GM12891 (cell line): ENCODE results near the gene OVOL2.

Experiments
- POLR2A ChIP-seq: IDR thresholded peaks from 2 replicates; pipeline ENCODE4 v1.6.1; 2011; ENCODE audit warnings: low read depth, low read length, control low read depth
- TAF1 ChIP-seq: IDR thresholded peaks from 2 replicates; pipeline ENCODE4 v1.6.1; 2011; ENCODE audit warnings: low read depth, low read length, control low read depth

DNA sequence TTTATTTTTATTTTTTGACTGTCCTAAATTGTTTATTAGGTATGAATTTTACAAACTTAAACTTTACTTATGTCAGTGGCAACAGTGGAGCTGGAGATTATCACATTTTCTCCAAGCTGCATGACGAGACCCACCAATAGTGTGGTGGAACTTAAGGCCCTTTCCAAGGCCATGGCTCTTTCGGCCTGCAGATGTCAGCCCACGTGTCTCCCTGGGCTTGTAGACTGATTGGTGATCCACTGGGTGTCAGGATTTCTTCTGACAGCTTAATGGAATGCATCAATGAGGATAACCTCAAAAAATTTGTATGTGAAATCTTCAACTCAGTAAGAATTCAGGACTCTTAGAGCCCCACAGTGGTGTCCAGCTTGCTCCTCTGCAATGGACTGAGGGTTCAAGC lies 32.3 kb upstream of the OVOL2 start:
- TF ChIP-seq TAF1 (no peak), POLR2A (no peak)
